ENCODE results near the gene TCF7L1. TPM values are rescaled to one million over a fixed set of nuclear protein-coding genes. Genes with fewer than 3 reads are reported as not detected.

The TCF7L1 gene
- total and polyA plus RNA-seq, 2 of the 13 experiments (the other 11 are each of a cell fraction or from before 2014, with no cell fraction given): 0.04 to 0.15 TPM

DNA sequence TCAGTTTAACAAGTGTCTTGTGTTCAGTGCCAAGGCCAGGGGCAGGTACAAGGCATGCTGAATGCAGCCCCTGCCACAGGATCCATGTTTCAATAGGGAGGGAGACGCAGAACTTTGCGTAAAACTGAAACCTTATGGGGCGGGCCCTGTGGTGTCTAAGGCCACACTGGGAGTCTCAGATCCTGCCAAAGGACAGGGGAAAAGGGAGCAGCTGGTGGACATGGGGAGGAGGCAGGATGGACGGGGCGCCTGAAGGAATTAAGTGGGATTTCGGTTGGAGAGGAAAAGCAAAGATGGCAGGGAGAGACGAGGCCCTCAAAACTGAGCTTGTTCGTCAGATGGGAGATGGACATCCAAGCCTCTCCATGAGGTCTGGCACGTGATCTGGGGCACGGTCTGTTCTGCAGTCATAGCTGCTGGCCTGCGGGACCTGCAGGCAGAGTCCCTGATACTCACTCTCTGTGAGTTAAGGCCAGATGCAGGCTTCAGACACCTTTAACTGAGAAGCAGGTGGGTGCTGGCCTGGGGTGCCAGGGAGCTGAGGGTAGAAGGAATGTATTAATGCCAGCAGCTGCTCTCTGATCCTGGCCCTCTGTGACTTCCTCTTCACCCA, 48.8 kb downstream of the TCF7L1 start:
- Histone ChIP-seq H3K79me2 (ENCODE audit: insufficient read depth, low read length) (no peaks in the 10 kb centered on the region), H3K9me3 (ENCODE audit: low read length) (no peaks in the 10 kb centered on the region), H3K4me1 (ENCODE audit: insufficient read depth, low read length) (peaks cover 8% of the 10 kb centered on the region), H3K4me3 (replicated peaks in 1 of 3; ENCODE audit: insufficient read depth in 1 of 3, low read depth in 2 of 3, low read length in 3 of 3) (no peak overlapping the region), H3K36me3 (replicated peaks in 1 of 2; ENCODE audit: control insufficient read depth in 1 of 2, insufficient read depth in 2 of 2, low read length in 2 of 2) (no peaks in the 10 kb centered on the region), H2AFZ (ENCODE audit: low read length) (no peak overlapping the region), H3K27ac (ENCODE audit: extremely low read length, insufficient read depth, low read length) (no peak overlapping the region), H4K20me1 (ENCODE audit: insufficient read depth, low read length) (no peaks in the 10 kb centered on the region), H3K27me3 (ENCODE audit: control insufficient read depth in 1 of 2, insufficient read depth in 2 of 2, low read length in 2 of 2) (peaks cover 5 to 66% of the 10 kb centered on the region in 2 experiments; a peak in 4 of 5 replicates), H3K4me2 (ENCODE audit: low read depth, low read length) (no peak overlapping the region), H3K9ac (ENCODE audit: insufficient read depth, low read depth, low read length) (no peak overlapping the region)
- intact Hi-C loops (cut with micrococcal nuclease; ENCODE audit: unreplicated experiment): no loop called here
- BruUV-seq (replicated peaks): no TSS peak
- DNase-seq (ENCODE audit: low spot score): no peak
- POLR2A ChIA-PET: no interaction called here
- WGBS (ENCODE audit: low lambda C conversion rate): 54% methylated on average over 11 of the region's 11 CpGs
- no peak for ATAC-seq
- no peak for FAIRE-seq
- TF ChIP-seq BHLHE40 (IDR thresholded peaks at IDR 0.05; ENCODE audit: low read length) (0 out of 2 replicates have a peak, but pooled peaks have one; percentile 23), SP2 (CRISPR knock-in tag; IDR thresholded peaks at IDR 0.05) (no peak)
- CTCF ChIA-PET (ENCODE audit: low intra/inter-chr PET ratio, low total read pairs): no interaction called here
- in situ Hi-C loops (cut with HindIII; ENCODE audit: extremely low pct_ligation_motif_present, low pct_unique_long_range_greater_than_20kb): no loop called here

- FAIRE-seq: no peak
- ChIA-PET POLR2A (no interaction called here), CTCF (ENCODE audit: low intra/inter-chr PET ratio, low total read pairs) (no interaction called here)
- Histone ChIP-seq H3K4me1 (ENCODE audit: insufficient read depth, low read length) (peaks cover 5% of the 10 kb centered on the region), H3K79me2 (ENCODE audit: insufficient read depth, low read length) (no peaks in the 10 kb centered on the region), H3K36me3 (replicated peaks in 1 of 2; ENCODE audit: control insufficient read depth in 1 of 2, insufficient read depth in 2 of 2, low read length in 2 of 2) (no peaks in the 10 kb centered on the region), H4K20me1 (ENCODE audit: insufficient read depth, low read length) (no peaks in the 10 kb centered on the region), H3K27ac (ENCODE audit: extremely low read length, insufficient read depth, low read length) (no peak overlapping the region), H3K9me3 (ENCODE audit: low read length) (no peaks in the 10 kb centered on the region), H3K27me3 (ENCODE audit: control insufficient read depth in 1 of 2, insufficient read depth in 2 of 2, low read length in 2 of 2) (peaks cover 5 to 63% of the 10 kb centered on the region in 2 experiments; a peak in 4 of 5 replicates), H3K4me2 (ENCODE audit: low read depth, low read length) (no peak overlapping the region), H2AFZ (ENCODE audit: low read length) (no peak overlapping the region), H3K9ac (ENCODE audit: insufficient read depth, low read depth, low read length) (no peak overlapping the region), H3K4me3 (replicated peaks in 1 of 3; ENCODE audit: insufficient read depth in 1 of 3, low read depth in 2 of 3, low read length in 3 of 3) (no peak overlapping the region)
- TF ChIP-seq ZSCAN21 (CRISPR knock-in tag; IDR thresholded peaks at IDR 0.05; ENCODE audit: borderline replicate concordance) (no peak), ZNF431 (CRISPR knock-in tag; IDR thresholded peaks at IDR 0.05; ENCODE audit: borderline replicate concordance, low read depth) (no peak), MYNN (CRISPR knock-in tag; IDR thresholded peaks at IDR 0.05; ENCODE audit: low read depth) (no peak), ZBTB1 (CRISPR knock-in tag; IDR thresholded peaks at IDR 0.05; ENCODE audit: borderline replicate concordance) (no peak), HIC2 (CRISPR knock-in tag; IDR thresholded peaks at IDR 0.05; ENCODE audit: low read depth) (no peak), TBX3 (IDR thresholded peaks at IDR 0.05; ENCODE audit: borderline replicate concordance) (no peak), RXRB (CRISPR knock-in tag; IDR thresholded peaks at IDR 0.05; ENCODE audit: borderline replicate concordance) (no peak), SALL1 (CRISPR knock-in tag; IDR thresholded peaks at IDR 0.05) (no peak), MXI1 (IDR thresholded peaks at IDR 0.05; ENCODE audit: borderline replicate concordance, low read depth, low read length) (no peak), TP53 (CRISPR knock-in tag; conservative IDR thresholded peaks at IDR 0.05) (no peak), IRF2 (CRISPR knock-in tag; IDR thresholded peaks at IDR 0.05) (no peak)
- TF ChIP-seq, protein P1, sequence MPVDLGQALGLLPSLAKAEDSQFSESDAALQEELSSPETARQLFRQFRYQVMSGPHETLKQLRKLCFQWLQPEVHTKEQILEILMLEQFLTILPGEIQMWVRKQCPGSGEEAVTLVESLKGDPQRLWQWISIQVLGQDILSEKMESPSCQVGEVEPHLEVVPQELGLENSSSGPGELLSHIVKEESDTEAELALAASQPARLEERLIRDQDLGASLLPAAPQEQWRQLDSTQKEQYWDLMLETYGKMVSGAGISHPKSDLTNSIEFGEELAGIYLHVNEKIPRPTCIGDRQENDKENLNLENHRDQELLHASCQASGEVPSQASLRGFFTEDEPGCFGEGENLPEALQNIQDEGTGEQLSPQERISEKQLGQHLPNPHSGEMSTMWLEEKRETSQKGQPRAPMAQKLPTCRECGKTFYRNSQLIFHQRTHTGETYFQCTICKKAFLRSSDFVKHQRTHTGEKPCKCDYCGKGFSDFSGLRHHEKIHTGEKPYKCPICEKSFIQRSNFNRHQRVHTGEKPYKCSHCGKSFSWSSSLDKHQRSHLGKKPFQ (CRISPR knock-in tag; IDR thresholded peaks at IDR 0.05; ENCODE audit: insufficient replicate concordance): no peak
- in situ Hi-C loops (cut with HindIII; ENCODE audit: extremely low pct_ligation_motif_present, low pct_unique_long_range_greater_than_20kb) (no loop called here), intact Hi-C loops (cut with micrococcal nuclease; ENCODE audit: unreplicated experiment) (no loop called here)
- WGBS (ENCODE audit: low lambda C conversion rate): 24% methylated on average over 3 of the region's 3 CpGs
- no peak for ATAC-seq
- BruUV-seq (replicated peaks): no TSS peak
- DNase-seq (ENCODE audit: low spot score): no peak
Observed at GRCh38 chr2:85183076-85183475, 49.9 kb downstream of the TCF7L1 start.

All from HepG2 (cell line).